ENCODE data around the gene PACSIN3.

DNA sequence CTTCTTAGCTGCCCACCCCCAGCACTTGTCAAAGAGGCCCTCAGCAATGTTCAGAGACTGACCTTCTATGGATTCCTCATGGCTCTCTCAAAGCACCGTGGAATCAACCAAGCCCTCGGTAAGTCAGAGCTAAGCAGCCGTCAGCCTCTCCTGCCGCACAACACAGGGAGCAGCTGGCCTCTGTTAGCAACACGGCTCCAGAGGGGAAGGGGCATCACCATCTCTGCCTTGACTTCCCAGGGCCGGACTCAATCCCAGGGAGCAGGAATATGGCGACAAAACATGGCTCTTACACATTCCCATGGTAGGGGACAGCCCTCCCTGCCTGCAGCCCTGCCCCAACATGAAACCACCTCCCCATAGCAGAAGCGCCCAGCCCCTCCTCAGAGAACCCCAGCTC, 28.4 kb downstream of the PACSIN3 start:
- TF ChIP-seq CTCF (IDR thresholded peaks at IDR 0.05; ENCODE audit: borderline replicate concordance, extremely low read depth, low read length, poor library complexity, severe bottlenecking) (no peak), EZH2 (IDR thresholded peaks at IDR 0.05; ENCODE audit: borderline replicate concordance, low read depth, low read length, severe bottlenecking) (no peak)

Data from DND-41 (cell line).